HL-60 (cell line): Measurements from ENCODE around the gene GUSB.

ENCODE experiments used
- DNase-seq, 2 experiments: peaks; one replicate each; pipeline ENCODE4 v3.0.0-alpha.2; 2010 to 2020; ENCODE audit warnings: low read depth in 1 of 2, low spot score in 1 of 2
- H3K27ac ChIP-seq: fragments of 250-450 bp; sonication (Bioruptor Pico); replicated peaks from 2 replicates; pipeline ENCODE4 v1.5.1; 2020; ENCODE audit warnings: mild to moderate bottlenecking, moderate library complexity
- H3K27me3 ChIP-seq: fragments of 250-450 bp; sonication (Bioruptor Pico); 2 replicates; pipeline ENCODE4 v1.5.1; 2021; ENCODE audit warnings: mild to moderate bottlenecking, moderate library complexity; ENCODE audit not compliant: insufficient read depth, poor library complexity, severe bottlenecking
- H3K4me3 ChIP-seq: replicated peaks from 2 replicates; pipeline ENCODE4 v1.5.1; 2011; ENCODE audit warnings: mild to moderate bottlenecking, control low read depth, low read length; ENCODE audit not compliant: insufficient read depth
- CTCF ChIP-seq: IDR thresholded peaks from one replicate; pipeline ENCODE4 v1.5.1; 2011; ENCODE audit warnings: low read length, control low read depth, inconsistent platforms; ENCODE audit not compliant: insufficient read depth
- GABPA ChIP-seq: IDR thresholded peaks from 2 replicates; pipeline ENCODE4 v1.6.1; 2012; ENCODE audit warnings: low read depth
- POLR2AphosphoS5 ChIP-seq: IDR thresholded peaks from 2 replicates; pipeline ENCODE4 v1.6.1; 2012; ENCODE audit warnings: low read depth
- REST ChIP-seq: IDR thresholded peaks from 2 replicates; pipeline ENCODE4 v1.6.1; 2012; ENCODE audit warnings: low read depth; ENCODE audit not compliant: insufficient replicate concordance
- SPI1 ChIP-seq: IDR thresholded peaks from 2 replicates; pipeline ENCODE4 v1.6.1; 2012; ENCODE audit warnings: low read depth, mild to moderate bottlenecking, borderline replicate concordance

GUSB gene

GRCh38 chr7:65955718-65956117, 26.3 kb downstream of the GUSB start:
- no peak for DNase-seq
- Histone ChIP-seq H3K27me3 (no peaks in the 10 kb centered on the region), H3K27ac (no peak overlapping the region), H3K4me3 (no peak overlapping the region)
- TF ChIP-seq GABPA, result no peak
- TF ChIP-seq REST, result no peak
- no peak for TF ChIP-seq CTCF
- no peak for TF ChIP-seq POLR2AphosphoS5
- no peak for TF ChIP-seq SPI1

- Histone ChIP-seq H3K27ac (no peak overlapping the region), H3K4me3 (no peak overlapping the region), H3K27me3 (no peaks in the 10 kb centered on the region)
- DNase-seq, result no peak
- no peak for TF ChIP-seq SPI1
- no peak for TF ChIP-seq CTCF
- no peak for TF ChIP-seq REST
- TF ChIP-seq POLR2AphosphoS5, result no peak
- TF ChIP-seq GABPA, result no peak
Measured at GRCh38 chr7:65953890-65954450, 28.0 kb downstream of the GUSB start.

GRCh38 chr7:65953001-65953720, 28.9 kb downstream of the GUSB start:
- no peak for TF ChIP-seq SPI1
- TF ChIP-seq CTCF, result no peak
- TF ChIP-seq REST, result no peak
- TF ChIP-seq GABPA, result no peak
- TF ChIP-seq POLR2AphosphoS5, result no peak

More at GRCh38 chr7:65953001-65953720, 28.9 kb downstream of the GUSB start:
- Histone ChIP-seq H3K27me3 (no peaks in the 10 kb centered on the region), H3K27ac (no peak overlapping the region), H3K4me3 (no peak overlapping the region)
- no peak for DNase-seq
